MM.1S (cell line): ENCODE data around the gene MPP4.

ENCODE experiments used
- CTCF ChIP-seq: fragments of 300-600 bp; sonication (generic); IDR thresholded peaks from 2 replicates; pipeline ENCODE4 v1.5.1; 2016; ENCODE audit warnings: antibody characterized with exemption, low read length, mixed read lengths
- EZH2 ChIP-seq: fragments of 300-600 bp; sonication (generic); optimal IDR thresholded peaks from 2 replicates; pipeline ENCODE3; 2017; ENCODE audit warnings: low read depth, mild to moderate bottlenecking, antibody characterized with exemption, low read length, mixed read lengths

GRCh38 chr2:201674794-201675193 lies 23.6 kb downstream of the MPP4 start:
- TF ChIP-seq EZH2, result no peak
- TF ChIP-seq CTCF, result no peak
